Activated CD4-positive, alpha-beta T cell treated with anti-CD3 and anti-CD28 coated beads for 48 hours (primary cell): ENCODE results near the gene KTN1.
A peak's percentile ranks its signal among the peaks of the same experiment; 100 is the strongest.

Source experiments
- DNase-seq: peaks from one replicate; pipeline ENCODE4 v3.0.0-alpha.2; 2020

Gene KTN1, protein sequence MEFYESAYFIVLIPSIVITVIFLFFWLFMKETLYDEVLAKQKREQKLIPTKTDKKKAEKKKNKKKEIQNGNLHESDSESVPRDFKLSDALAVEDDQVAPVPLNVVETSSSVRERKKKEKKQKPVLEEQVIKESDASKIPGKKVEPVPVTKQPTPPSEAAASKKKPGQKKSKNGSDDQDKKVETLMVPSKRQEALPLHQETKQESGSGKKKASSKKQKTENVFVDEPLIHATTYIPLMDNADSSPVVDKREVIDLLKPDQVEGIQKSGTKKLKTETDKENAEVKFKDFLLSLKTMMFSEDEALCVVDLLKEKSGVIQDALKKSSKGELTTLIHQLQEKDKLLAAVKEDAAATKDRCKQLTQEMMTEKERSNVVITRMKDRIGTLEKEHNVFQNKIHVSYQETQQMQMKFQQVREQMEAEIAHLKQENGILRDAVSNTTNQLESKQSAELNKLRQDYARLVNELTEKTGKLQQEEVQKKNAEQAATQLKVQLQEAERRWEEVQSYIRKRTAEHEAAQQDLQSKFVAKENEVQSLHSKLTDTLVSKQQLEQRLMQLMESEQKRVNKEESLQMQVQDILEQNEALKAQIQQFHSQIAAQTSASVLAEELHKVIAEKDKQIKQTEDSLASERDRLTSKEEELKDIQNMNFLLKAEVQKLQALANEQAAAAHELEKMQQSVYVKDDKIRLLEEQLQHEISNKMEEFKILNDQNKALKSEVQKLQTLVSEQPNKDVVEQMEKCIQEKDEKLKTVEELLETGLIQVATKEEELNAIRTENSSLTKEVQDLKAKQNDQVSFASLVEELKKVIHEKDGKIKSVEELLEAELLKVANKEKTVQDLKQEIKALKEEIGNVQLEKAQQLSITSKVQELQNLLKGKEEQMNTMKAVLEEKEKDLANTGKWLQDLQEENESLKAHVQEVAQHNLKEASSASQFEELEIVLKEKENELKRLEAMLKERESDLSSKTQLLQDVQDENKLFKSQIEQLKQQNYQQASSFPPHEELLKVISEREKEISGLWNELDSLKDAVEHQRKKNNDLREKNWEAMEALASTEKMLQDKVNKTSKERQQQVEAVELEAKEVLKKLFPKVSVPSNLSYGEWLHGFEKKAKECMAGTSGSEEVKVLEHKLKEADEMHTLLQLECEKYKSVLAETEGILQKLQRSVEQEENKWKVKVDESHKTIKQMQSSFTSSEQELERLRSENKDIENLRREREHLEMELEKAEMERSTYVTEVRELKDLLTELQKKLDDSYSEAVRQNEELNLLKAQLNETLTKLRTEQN (N-terminal part only)

DNA sequence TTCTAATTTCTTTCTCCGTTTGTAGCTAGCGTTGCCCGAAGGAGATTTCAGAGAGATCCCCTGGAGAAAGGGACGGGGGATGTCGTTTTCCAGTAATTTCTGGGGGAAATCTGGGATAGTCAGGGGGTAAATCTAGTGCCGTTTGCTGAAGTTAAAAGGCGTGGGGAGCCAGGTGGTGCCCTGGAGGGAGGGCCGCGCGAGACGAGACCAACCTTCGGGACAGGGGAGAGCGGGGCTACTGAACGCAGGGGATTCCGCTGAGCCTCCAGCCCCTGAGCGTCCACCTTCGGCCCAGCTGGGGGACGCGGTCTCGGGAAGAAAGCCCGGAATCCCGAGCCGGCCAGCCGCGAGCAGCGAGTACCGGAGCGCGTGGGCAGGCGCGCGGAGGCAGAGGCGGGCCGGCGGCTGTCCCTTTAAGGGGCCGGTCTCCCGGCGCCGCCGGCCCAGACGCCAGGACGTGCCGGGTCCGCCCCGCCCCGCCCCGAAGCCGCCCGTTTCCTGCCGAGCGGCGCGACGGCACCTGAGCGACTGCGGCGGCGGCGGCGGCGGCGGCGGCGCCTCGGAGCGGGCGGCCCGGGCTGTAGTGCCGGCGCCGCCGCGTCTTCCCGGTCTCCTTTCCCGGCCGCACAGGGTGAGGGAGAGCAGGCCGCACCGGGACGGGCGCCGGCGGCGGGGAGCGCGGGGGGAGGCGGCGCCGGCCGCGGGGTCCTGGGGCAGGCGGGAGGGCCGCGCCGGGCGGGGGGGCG lies at the start of gene KTN1:
TSS of gene KTN1 (plus strand) at position 484 of the 746 bp plus-strand sequence. CDS start 31,842 bp downstream, outside the sequence.
- DNase-seq: peak; percentile 88

DNA sequence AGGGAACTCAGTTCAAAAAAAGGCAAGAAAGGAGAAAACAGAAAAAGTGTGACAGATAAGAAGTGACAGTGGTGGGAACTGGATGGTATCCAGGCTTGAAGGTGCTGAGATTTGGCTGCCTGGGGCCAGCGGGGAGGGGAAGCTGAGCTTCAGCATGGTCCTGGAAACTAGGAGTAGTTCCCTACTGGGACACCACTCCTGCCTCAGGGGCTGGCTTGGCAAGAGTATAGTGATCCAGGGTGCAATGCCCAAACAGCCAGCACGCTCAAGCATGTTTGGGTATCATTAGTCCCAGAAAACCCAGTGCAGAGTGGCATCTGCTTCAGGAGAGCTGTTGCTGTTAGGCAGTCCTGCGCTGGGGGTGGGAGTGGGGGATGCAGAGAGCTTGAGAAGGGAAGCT lies 49.5 kb upstream of the KTN1 start:
- no peak for DNase-seq

- no peak for DNase-seq
Observed at GRCh38 chr14:55532645-55533344, 47.2 kb upstream of the KTN1 start.

DNA sequence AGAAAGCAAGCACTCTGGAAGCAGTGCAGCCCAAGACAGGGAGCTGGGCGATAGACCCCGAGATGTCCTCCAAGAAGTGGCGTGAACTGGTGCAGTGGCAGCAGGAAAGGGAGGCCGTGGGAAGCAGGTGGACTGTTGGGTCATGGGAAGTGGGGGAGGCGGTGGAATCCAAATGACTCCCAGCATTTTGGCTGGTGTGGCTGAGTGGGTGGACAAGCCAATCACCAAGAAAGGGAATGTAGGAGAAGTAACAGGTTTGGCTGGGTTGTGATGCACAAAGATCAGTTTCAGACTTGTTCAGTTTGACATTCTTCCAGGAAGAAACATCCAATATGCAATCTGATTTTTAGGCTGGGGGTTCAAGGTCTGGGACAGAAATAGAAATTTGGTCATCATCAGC lies 46.0 kb upstream of the KTN1 start:
- DNase-seq: no peak

DNA sequence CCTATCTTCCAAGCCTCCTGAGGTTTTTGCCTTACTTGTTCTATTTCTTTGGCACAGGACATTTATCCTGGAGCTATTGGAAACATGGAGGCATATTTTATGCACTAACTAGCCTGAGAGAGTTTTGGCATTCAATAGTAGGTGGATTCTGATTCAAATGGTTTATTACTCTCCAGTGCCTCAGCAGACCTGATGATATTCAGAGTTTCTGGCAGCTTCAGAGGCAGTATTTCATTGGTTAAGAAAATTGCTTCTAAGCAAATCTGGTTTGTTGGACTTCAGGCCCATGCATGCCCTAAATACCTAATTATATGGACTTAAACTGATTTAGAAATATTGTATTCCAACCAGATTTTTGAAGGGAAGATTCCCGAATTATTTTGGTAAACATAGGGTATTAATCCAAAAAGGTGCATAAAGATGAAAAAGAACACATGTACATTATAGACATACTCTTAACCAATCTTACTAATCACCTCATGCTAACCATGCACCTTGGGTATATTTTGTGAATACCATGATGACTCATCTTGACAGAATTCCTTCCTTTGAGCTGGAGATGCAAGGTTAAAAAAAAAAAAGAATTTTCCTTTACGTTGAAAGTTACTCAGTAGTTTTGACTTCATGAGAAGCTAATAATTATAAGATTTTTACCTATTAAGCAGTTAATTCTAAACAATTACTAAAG lies 44.3 kb upstream of the KTN1 start:
- DNase-seq: no peak

GRCh38 chr14:55536204-55536708 lies 43.8 kb upstream of the KTN1 start:
- no peak for DNase-seq

DNA sequence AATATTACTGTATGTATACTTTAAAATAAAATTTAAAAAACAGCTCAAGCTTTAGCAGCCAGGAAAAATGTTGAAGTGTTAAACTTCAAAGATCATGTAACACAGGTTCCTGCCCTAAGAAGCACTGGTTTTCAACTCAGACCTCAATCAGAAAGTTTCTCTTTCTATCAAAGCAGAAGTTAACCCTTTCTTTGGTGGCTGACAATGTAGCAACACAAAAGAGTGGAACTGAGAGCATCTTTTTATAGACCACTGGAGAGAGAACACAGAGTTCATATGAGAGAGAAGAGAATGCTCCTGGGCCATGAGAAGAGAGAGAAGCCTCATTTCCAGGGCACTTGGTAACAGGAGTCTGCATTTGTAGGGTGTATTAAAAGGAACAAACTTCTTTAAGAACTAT lies 42.2 kb upstream of the KTN1 start:
- DNase-seq: no peak

DNA sequence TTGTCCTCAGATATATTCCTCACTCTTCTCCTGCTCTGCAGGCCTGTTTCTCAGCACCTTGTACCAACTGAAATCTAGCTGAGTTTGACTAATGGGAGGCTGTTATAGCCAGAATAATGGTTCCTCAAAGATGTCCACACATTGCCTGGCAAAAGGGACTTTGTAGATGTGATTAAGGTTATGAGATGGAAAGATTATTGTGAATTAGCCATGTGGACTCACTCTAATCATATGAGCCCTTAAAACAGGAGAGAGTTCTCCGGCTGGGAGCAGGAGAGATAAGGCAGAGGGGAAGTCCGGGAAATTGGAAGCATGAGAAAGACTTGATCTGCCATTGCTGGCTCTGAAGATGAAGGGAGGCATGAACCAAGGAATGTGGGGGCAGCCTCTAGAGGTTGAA lies 40.0 kb upstream of the KTN1 start:
- DNase-seq: no peak

- DNase-seq: no peak
Observed at GRCh38 chr14:55540847-55541773, 38.9 kb upstream of the KTN1 start.

DNA sequence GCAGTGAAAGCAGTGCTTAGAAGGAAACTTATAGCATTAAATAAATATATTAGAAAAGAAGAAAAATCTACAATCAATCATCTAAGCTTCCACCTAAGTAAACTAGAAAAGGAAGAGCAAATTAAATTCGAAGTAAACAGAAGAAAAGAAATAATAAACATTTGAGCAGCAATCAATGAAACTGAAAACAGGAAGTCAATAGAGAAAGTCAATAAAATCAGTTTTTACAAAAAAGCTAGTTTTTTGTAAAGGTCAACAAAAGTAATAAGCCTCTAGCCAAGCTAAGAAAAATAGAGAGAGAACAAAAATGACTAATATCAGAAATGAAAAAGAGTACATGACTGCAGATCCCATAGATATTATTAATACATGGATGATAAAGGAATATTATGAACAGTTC lies 34.2 kb upstream of the KTN1 start:
- DNase-seq: no peak

DNA sequence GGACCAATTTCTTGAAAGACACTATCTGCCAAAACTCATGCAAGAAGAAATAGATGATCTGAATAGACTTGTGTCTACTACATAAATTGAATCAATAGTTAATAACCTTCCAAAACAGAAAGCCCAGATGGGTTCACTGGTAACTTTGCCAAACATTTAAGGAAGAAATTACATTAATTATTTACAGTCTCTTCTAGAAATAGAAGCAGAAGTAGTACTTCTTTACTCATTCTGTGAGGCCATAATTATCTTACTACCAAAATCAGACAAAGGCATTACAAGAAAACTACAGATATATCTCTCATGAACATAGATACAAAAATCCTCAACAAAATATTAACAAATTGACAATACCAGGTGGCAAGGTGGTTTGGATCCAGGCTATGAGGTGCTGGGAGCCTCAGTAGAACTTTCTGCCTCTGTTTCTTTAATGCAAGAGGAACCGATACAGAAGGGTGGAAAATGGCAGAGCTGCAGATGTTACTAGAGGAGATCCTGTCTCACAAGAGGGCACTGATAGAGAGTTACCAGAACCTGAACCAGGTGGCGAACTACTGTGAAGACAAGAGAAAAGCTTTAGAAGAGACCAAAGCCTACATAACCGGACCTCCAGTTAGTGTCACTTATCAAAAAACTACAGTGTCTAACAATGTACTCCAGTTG lies 33.7 kb upstream of the KTN1 start:
- no peak for DNase-seq

- no peak for DNase-seq
Observed at GRCh38 chr14:55547650-55548315, 32.2 kb upstream of the KTN1 start.

DNA sequence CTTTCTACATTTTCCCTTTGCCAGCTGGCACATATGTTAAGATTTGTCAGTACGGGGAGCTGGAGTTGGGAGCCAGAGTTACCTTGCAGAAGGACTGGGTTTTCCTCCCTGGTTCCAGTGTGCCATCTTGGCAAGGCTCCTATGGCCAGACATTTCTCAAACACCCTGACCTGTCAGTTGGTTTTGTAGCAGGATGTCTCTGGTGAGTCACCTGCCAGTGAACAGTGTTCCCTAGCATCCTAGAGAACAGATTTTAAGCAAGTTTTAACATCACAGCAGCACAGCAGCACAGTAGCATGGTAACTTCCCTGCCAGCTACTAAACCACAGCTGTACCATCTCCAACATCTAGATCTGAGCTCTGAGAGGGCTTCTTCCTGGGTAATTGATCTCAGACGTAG lies 26.2 kb upstream of the KTN1 start:
- no peak for DNase-seq

DNA sequence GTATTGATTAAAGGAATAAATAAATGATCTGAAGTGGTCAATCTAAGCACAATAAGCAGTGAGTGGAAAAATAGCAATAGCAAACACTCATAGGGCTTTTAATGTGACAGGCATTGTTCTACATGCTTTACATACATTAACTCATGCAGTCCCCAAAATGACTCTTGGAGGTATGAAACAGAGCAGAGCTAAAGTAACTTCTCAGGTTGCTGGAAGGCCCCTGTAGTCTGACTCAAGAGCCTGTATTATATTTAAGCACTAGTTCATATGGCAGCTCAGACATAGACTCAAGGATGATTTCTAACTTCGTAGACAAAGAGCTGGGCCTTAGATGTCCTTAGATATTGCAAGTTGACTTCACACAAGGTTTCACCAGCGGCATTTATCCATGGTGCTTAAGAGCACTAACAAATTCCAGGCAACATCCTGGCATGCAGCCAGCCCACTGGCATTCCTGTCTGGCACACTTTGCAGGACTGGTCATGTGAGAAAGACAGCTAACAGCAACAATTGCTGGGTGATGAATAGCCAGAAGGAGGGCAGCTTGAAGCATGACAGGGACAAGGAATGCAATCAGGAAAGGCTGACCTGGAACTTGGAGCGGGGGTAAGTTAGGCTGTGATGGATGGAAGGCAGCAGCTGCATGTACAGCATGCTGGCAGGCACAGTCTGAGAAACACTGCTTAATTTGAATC lies 22.9 kb upstream of the KTN1 start:
- no peak for DNase-seq

- DNase-seq: no peak
Observed at GRCh38 chr14:55562135-55562534, 17.9 kb upstream of the KTN1 start.

GRCh38 chr14:55568618-55569017 lies 11.4 kb upstream of the KTN1 start:
- no peak for DNase-seq

DNA sequence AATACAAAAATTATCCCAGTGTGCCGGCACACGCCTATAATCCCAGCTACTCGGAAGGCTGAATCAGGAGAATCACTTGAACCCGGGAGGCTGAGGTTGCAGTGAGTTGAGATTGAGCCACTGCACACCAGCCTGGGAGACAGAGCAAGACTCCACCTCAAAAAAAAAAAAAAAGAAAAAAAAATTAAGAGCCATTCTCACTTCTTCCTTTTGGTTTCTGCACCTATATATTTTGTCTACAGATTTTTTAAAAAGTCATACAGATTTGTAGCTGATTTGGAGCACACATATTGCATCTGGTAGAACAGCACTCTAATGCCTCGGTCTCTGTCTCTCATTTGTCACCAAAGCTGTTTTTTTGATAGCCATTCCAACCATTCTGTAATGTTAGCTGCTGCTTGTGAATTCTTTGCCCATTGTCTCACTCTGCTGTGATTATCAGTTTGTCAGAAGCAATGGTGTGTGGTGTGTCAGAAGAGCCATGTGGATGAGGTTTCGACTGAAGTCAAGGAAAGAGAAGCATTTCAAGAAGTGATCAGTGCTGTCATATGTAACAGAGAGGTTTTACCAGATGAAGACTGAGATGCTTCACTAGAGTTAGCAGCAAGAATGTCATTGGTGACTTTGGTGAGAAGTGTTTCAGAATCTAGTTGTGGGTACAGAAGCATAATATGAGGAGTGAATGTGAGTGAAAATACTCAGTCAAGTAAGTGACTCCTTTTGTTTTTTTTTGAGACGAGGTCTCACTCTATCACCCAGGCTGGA lies 8.7 kb upstream of the KTN1 start:
- DNase-seq: no peak
